HG03066 (cell line): ENCODE results near the gene APOL2.
"Not testable (repeated sequence)": the region's sequence is repeated elsewhere in the genome, so short reads cannot be mapped to it uniquely, and the experiment has no call there.

Source experiments
- ATAC-seq: cut with Tn5 transposase; IDR thresholded peaks from one replicate; pipeline ENCODE4 v1.9.1; 2021; ENCODE audit warnings: low read depth; ENCODE audit not compliant: unreplicated experiment

Gene APOL2

GRCh38 chr22:36245805-36246356 lies 6.6 kb upstream of the APOL2 start:
- no peak for ATAC-seq

- no peak for ATAC-seq
Observed at GRCh38 chr22:36244522-36245391, 5.4 kb upstream of the APOL2 start.

GRCh38 chr22:36243986-36244385 lies 4.7 kb upstream of the APOL2 start:
- no peak for ATAC-seq

- no peak for ATAC-seq
Observed at GRCh38 chr22:36239150-36239400, 252 bp downstream of the APOL2 start.

- no peak for ATAC-seq
Observed at GRCh38 chr22:36238373-36239149, 766 bp downstream of the APOL2 start.

GRCh38 chr22:36237462-36238372 lies 1.6 kb downstream of the APOL2 start:
- no peak for ATAC-seq

- no peak for ATAC-seq
Observed at GRCh38 chr22:36236388-36237319, 2.7 kb downstream of the APOL2 start.

GRCh38 chr22:36235585-36235984 lies 3.7 kb downstream of the APOL2 start:
- ATAC-seq, result no peak

GRCh38 chr22:36234919-36235318 lies 4.4 kb downstream of the APOL2 start:
- no peak for ATAC-seq

GRCh38 chr22:36234213-36234612 lies 5.1 kb downstream of the APOL2 start:
- ATAC-seq, result no peak

GRCh38 chr22:36233796-36234195 lies 5.5 kb downstream of the APOL2 start:
- no peak for ATAC-seq

- no peak for ATAC-seq
Observed at GRCh38 chr22:36232715-36233401, 6.5 kb downstream of the APOL2 start.

- not testable (repeated sequence) for ATAC-seq
Observed at GRCh38 chr22:36231051-36231450, 8.3 kb downstream of the APOL2 start.

- ATAC-seq, result not testable (repeated sequence)
Observed at GRCh38 chr22:36229649-36230048, 9.7 kb downstream of the APOL2 start.

- ATAC-seq, result no peak
Observed at GRCh38 chr22:36228944-36229343, 10.4 kb downstream of the APOL2 start.

GRCh38 chr22:36228369-36228768 lies 11.0 kb downstream of the APOL2 start:
- ATAC-seq, result not testable (repeated sequence)

- ATAC-seq, result no peak
Observed at GRCh38 chr22:36227806-36228205, 11.5 kb downstream of the APOL2 start.

- no peak for ATAC-seq
Observed at GRCh38 chr22:36227396-36227795, 11.9 kb downstream of the APOL2 start.

GRCh38 chr22:36226189-36226588 lies 13.1 kb downstream of the APOL2 start:
- ATAC-seq, result no peak
